ENCODE results near the gene MPDZ.

Gene MPDZ

DNA sequence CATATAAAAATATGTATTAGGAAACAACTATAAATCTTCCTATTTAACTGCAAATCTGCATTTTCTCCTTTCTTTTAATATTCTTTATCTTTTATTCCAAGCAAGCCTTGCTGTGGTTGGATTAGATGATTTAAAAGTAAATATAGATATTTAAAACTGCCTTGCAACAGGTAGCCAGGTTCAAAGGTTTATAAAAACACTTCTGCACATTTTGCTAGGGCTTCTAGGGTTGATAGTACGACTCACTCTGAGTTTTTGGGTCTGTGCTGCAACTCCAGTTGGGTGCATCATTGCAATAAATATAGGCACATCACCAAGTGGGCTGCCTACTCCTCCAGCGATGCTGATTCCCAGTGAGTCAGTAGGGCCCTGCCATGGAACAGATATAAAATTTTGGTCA lies 167.7 kb downstream of the MPDZ start:
- H3K79me2 ChIP-seq (ENCODE audit: insufficient read depth, low read length) = no peaks in the 10 kb centered on the region
- TF ChIP-seq, protein P1, sequence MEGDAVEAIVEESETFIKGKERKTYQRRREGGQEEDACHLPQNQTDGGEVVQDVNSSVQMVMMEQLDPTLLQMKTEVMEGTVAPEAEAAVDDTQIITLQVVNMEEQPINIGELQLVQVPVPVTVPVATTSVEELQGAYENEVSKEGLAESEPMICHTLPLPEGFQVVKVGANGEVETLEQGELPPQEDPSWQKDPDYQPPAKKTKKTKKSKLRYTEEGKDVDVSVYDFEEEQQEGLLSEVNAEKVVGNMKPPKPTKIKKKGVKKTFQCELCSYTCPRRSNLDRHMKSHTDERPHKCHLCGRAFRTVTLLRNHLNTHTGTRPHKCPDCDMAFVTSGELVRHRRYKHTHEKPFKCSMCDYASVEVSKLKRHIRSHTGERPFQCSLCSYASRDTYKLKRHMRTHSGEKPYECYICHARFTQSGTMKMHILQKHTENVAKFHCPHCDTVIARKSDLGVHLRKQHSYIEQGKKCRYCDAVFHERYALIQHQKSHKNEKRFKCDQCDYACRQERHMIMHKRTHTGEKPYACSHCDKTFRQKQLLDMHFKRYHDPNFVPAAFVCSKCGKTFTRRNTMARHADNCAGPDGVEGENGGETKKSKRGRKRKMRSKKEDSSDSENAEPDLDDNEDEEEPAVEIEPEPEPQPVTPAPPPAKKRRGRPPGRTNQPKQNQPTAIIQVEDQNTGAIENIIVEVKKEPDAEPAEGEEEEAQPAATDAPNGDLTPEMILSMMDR (IDR thresholded peaks at IDR 0.05; ENCODE audit: low read length) = no peak
- no peak for TF ChIP-seq EZH2 (IDR thresholded peaks at IDR 0.05; ENCODE audit: borderline replicate concordance, low read length)
- no peaks in the 10 kb centered on the region for H4K20me1 ChIP-seq (ENCODE audit: insufficient read depth, low read length)
- H3K9me2 ChIP-seq (ENCODE audit: low read depth, low read length) = no peaks in the 10 kb centered on the region
- no peak overlapping the region for H3K4me2 ChIP-seq (ENCODE audit: low read length)
- no peak overlapping the region for H3K4me3 ChIP-seq (ENCODE audit: low read depth, low read length, poor library complexity, severe bottlenecking)
- H2AFZ ChIP-seq (ENCODE audit: low read length) = no peak overlapping the region
- H3K27me3 ChIP-seq (ENCODE audit: insufficient read depth, low read length) = no peaks in the 10 kb centered on the region
- H3K36me3 ChIP-seq (ENCODE audit: insufficient read depth, low read length) = no peaks in the 10 kb centered on the region
- H3K9ac ChIP-seq (ENCODE audit: low read length) = no peak overlapping the region
- H3K27ac ChIP-seq (ENCODE audit: low read depth, low read length, poor library complexity, severe bottlenecking) = no peak overlapping the region
- H3K9me3 ChIP-seq (ENCODE audit: low read length) = no peaks in the 10 kb centered on the region
- H3F3A ChIP-seq (ENCODE audit: insufficient read depth, low read length) = no peaks in the 10 kb centered on the region
- no peaks in the 10 kb centered on the region for H3K4me1 ChIP-seq (ENCODE audit: insufficient read depth, low read length, severe bottlenecking)

GRCh38 chr9:13110766-13111417 lies 168.6 kb downstream of the MPDZ start:
- Histone ChIP-seq H2AFZ (ENCODE audit: low read length) (no peak overlapping the region), H3K4me2 (ENCODE audit: low read length) (no peak overlapping the region), H4K20me1 (ENCODE audit: insufficient read depth, low read length) (no peaks in the 10 kb centered on the region), H3K9me2 (ENCODE audit: low read depth, low read length) (no peaks in the 10 kb centered on the region), H3K9ac (ENCODE audit: low read length) (no peak overlapping the region), H3K27me3 (ENCODE audit: insufficient read depth, low read length) (no peaks in the 10 kb centered on the region), H3K79me2 (ENCODE audit: insufficient read depth, low read length) (no peaks in the 10 kb centered on the region), H3K4me1 (ENCODE audit: insufficient read depth, low read length, severe bottlenecking) (no peaks in the 10 kb centered on the region), H3K4me3 (ENCODE audit: low read depth, low read length, poor library complexity, severe bottlenecking) (no peak overlapping the region), H3K27ac (ENCODE audit: low read depth, low read length, poor library complexity, severe bottlenecking) (no peak overlapping the region), H3K36me3 (ENCODE audit: insufficient read depth, low read length) (no peaks in the 10 kb centered on the region), H3K9me3 (ENCODE audit: low read length) (no peaks in the 10 kb centered on the region), H3F3A (ENCODE audit: insufficient read depth, low read length) (no peaks in the 10 kb centered on the region)
- TF ChIP-seq EZH2 (IDR thresholded peaks at IDR 0.05; ENCODE audit: borderline replicate concordance, low read length) = no peak
- TF ChIP-seq, protein P1 (IDR thresholded peaks at IDR 0.05; ENCODE audit: low read length) = no peak

DNA sequence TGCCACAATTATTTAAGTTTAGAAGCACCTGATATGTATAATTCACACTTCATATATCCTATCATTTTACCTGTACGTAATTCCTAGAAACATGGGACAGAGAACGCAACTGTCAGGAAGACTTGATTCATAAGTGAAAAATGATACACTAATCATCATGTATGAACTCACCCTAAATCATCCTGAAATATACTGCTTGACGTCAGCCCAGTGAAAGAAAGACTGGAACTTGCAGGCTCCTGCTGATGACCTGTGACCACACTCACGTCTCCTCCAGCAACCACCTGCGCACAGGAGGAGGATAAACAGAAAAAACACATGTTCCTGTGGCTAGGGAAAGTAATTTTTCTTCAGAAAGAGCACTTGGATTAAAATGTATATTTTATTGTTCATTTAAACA lies 169.7 kb downstream of the MPDZ start:
- H3K4me1 ChIP-seq (ENCODE audit: insufficient read depth, low read length, severe bottlenecking) = no peaks in the 10 kb centered on the region
- no peaks in the 10 kb centered on the region for H3K36me3 ChIP-seq (ENCODE audit: insufficient read depth, low read length)

More for the DNA sequence above, 169.7 kb downstream of the MPDZ start:
- no peak overlapping the region for H3K4me3 ChIP-seq (ENCODE audit: low read depth, low read length, poor library complexity, severe bottlenecking)
- H2AFZ ChIP-seq (ENCODE audit: low read length) = no peak overlapping the region
- H3K9ac ChIP-seq (ENCODE audit: low read length) = no peak overlapping the region
- H4K20me1 ChIP-seq (ENCODE audit: insufficient read depth, low read length) = no peaks in the 10 kb centered on the region
- no peak for TF ChIP-seq EZH2 (IDR thresholded peaks at IDR 0.05; ENCODE audit: borderline replicate concordance, low read length)
- TF ChIP-seq, protein P1 (IDR thresholded peaks at IDR 0.05; ENCODE audit: low read length) = no peak
- no peaks in the 10 kb centered on the region for H3F3A ChIP-seq (ENCODE audit: insufficient read depth, low read length)
- no peaks in the 10 kb centered on the region for H3K79me2 ChIP-seq (ENCODE audit: insufficient read depth, low read length)
- H3K27me3 ChIP-seq (ENCODE audit: insufficient read depth, low read length) = no peaks in the 10 kb centered on the region
- H3K9me3 ChIP-seq (ENCODE audit: low read length) = no peaks in the 10 kb centered on the region
- no peak overlapping the region for H3K4me2 ChIP-seq (ENCODE audit: low read length)
- no peak overlapping the region for H3K27ac ChIP-seq (ENCODE audit: low read depth, low read length, poor library complexity, severe bottlenecking)
- H3K9me2 ChIP-seq (ENCODE audit: low read depth, low read length) = no peaks in the 10 kb centered on the region

All from OCI-LY1 (cell line).